ENCODE results near the gene NLN. TPM values are rescaled to one million over a fixed set of nuclear protein-coding genes. Genes with fewer than 3 reads are reported as not detected.
"Not testable (repeated sequence)": the region's sequence is repeated elsewhere in the genome, so short reads cannot be mapped to it uniquely, and the experiment has no call there.

Gene NLN
- total RNA-seq, 1 experiment from 2014 or later, result 46.5 TPM

- H3K79me2 ChIP-seq (ENCODE audit: low read length), result peaks cover 95% of the 10 kb centered on the region
- peak; percentile 74 for DNase-seq
These were observed 784 bp downstream of the NLN start for GRCh38 chr5:65722575-65723403.

GRCh38 chr5:65727491-65728156, 5.6 kb downstream of the NLN start:
- Histone ChIP-seq H3K9ac (ENCODE audit: low read length) (no peak overlapping the region), H3K79me2 (ENCODE audit: low read length) (peaks cover 93% of the 10 kb centered on the region), H4K20me1 (ENCODE audit: insufficient read depth, low read depth, low read length) (no peaks in the 10 kb centered on the region)

More at GRCh38 chr5:65722575-65723403, 784 bp downstream of the NLN start:
- no peaks in the 10 kb centered on the region for H3K9me3 ChIP-seq (ENCODE audit: low read length)
- peaks cover 48% of the 10 kb centered on the region for H3K4me1 ChIP-seq (ENCODE audit: low read length)
- peak overlapping the region; percentile 87 for H3K4me3 ChIP-seq (ENCODE audit: low read length)
- no peaks in the 10 kb centered on the region for H3K27me3 ChIP-seq (ENCODE audit: low read length)
- peaks cover 14% of the 10 kb centered on the region for H3K36me3 ChIP-seq (ENCODE audit: insufficient read depth, low read length)
- H3K9ac ChIP-seq (ENCODE audit: low read length), result peak overlapping the region; percentile 93
- peak overlapping the region; percentile 77 for H3K4me2 ChIP-seq (ENCODE audit: low read depth, low read length, poor library complexity, severe bottlenecking)
- no peaks in the 10 kb centered on the region for H3K9me2 ChIP-seq (replicated peaks; ENCODE audit: insufficient read depth, low read length)
- H3K27ac ChIP-seq (ENCODE audit: low read length), result peak overlapping the region; percentile 67
- H4K20me1 ChIP-seq (ENCODE audit: insufficient read depth, low read depth, low read length), result no peaks in the 10 kb centered on the region
- H2AFZ ChIP-seq (ENCODE audit: low read length), result peak overlapping the region; percentile 60

GRCh38 chr5:65728218-65728617, 6.2 kb downstream of the NLN start:
- DNase-seq, result no peak
- no peaks in the 10 kb centered on the region for H3K36me3 ChIP-seq (ENCODE audit: insufficient read depth, low read length)
- no peaks in the 10 kb centered on the region for H4K20me1 ChIP-seq (ENCODE audit: insufficient read depth, low read depth, low read length)
- H3K9me3 ChIP-seq (ENCODE audit: low read length), result no peaks in the 10 kb centered on the region
- H3K4me1 ChIP-seq (ENCODE audit: low read length), result peaks cover 28% of the 10 kb centered on the region
- no peak overlapping the region for H3K4me2 ChIP-seq (ENCODE audit: low read depth, low read length, poor library complexity, severe bottlenecking)
- H3K27me3 ChIP-seq (ENCODE audit: low read length), result no peaks in the 10 kb centered on the region
- no peak overlapping the region for H3K9ac ChIP-seq (ENCODE audit: low read length)
- H2AFZ ChIP-seq (ENCODE audit: low read length), result no peak overlapping the region
- H3K9me2 ChIP-seq (replicated peaks; ENCODE audit: insufficient read depth, low read length), result no peaks in the 10 kb centered on the region
- no peak overlapping the region for H3K27ac ChIP-seq (ENCODE audit: low read length)
- H3K79me2 ChIP-seq (ENCODE audit: low read length), result peaks cover 90% of the 10 kb centered on the region
- no peak overlapping the region for H3K4me3 ChIP-seq (ENCODE audit: low read length)

More at GRCh38 chr5:65727491-65728156, 5.6 kb downstream of the NLN start:
- H3K4me1 ChIP-seq (ENCODE audit: low read length), result peaks cover 29% of the 10 kb centered on the region
- no peak overlapping the region for H3K27ac ChIP-seq (ENCODE audit: low read length)
- DNase-seq, result no peak
- no peak overlapping the region for H2AFZ ChIP-seq (ENCODE audit: low read length)
- no peak overlapping the region for H3K4me3 ChIP-seq (ENCODE audit: low read length)
- no peaks in the 10 kb centered on the region for H3K9me2 ChIP-seq (replicated peaks; ENCODE audit: insufficient read depth, low read length)
- H3K4me2 ChIP-seq (ENCODE audit: low read depth, low read length, poor library complexity, severe bottlenecking), result no peak overlapping the region
- H3K9me3 ChIP-seq (ENCODE audit: low read length), result no peaks in the 10 kb centered on the region
- H3K36me3 ChIP-seq (ENCODE audit: insufficient read depth, low read length), result no peaks in the 10 kb centered on the region
- H3K27me3 ChIP-seq (ENCODE audit: low read length), result no peaks in the 10 kb centered on the region

GRCh38 chr5:65730910-65731309, 8.9 kb downstream of the NLN start:
- no peak for DNase-seq
- H3K4me1 ChIP-seq (ENCODE audit: low read length), result peaks cover 16% of the 10 kb centered on the region
- no peak overlapping the region for H2AFZ ChIP-seq (ENCODE audit: low read length)
- H3K9ac ChIP-seq (ENCODE audit: low read length), result no peak overlapping the region
- H3K4me2 ChIP-seq (ENCODE audit: low read depth, low read length, poor library complexity, severe bottlenecking), result no peak overlapping the region
- H3K36me3 ChIP-seq (ENCODE audit: insufficient read depth, low read length), result no peaks in the 10 kb centered on the region
- no peak overlapping the region for H3K4me3 ChIP-seq (ENCODE audit: low read length)
- peaks cover 89% of the 10 kb centered on the region for H3K79me2 ChIP-seq (ENCODE audit: low read length)
- H4K20me1 ChIP-seq (ENCODE audit: insufficient read depth, low read depth, low read length), result no peaks in the 10 kb centered on the region
- no peaks in the 10 kb centered on the region for H3K9me2 ChIP-seq (replicated peaks; ENCODE audit: insufficient read depth, low read length)
- no peaks in the 10 kb centered on the region for H3K27me3 ChIP-seq (ENCODE audit: low read length)
- no peak overlapping the region for H3K27ac ChIP-seq (ENCODE audit: low read length)
- H3K9me3 ChIP-seq (ENCODE audit: low read length), result no peaks in the 10 kb centered on the region

GRCh38 chr5:65732046-65732445, 10.0 kb downstream of the NLN start:
- not testable (repeated sequence) for H3K4me1 ChIP-seq (ENCODE audit: low read length); H4K20me1 ChIP-seq (ENCODE audit: insufficient read depth, low read depth, low read length); H3K27me3 ChIP-seq (ENCODE audit: low read length); H3K4me2 ChIP-seq (ENCODE audit: low read depth, low read length, poor library complexity, severe bottlenecking); H3K4me3 ChIP-seq (ENCODE audit: low read length); H3K9ac ChIP-seq (ENCODE audit: low read length); DNase-seq; H3K27ac ChIP-seq (ENCODE audit: low read length); H3K36me3 ChIP-seq (ENCODE audit: insufficient read depth, low read length); H3K9me2 ChIP-seq (replicated peaks; ENCODE audit: insufficient read depth, low read length); H3K9me3 ChIP-seq (ENCODE audit: low read length); H2AFZ ChIP-seq (ENCODE audit: low read length)
- H3K79me2 ChIP-seq (ENCODE audit: low read length), result peaks cover 89% of the 10 kb centered on the region

- not testable (repeated sequence) for DNase-seq; H3K9me2 ChIP-seq (replicated peaks; ENCODE audit: insufficient read depth, low read length); H3K4me3 ChIP-seq (ENCODE audit: low read length); H3K4me1 ChIP-seq (ENCODE audit: low read length); H3K27ac ChIP-seq (ENCODE audit: low read length); H3K36me3 ChIP-seq (ENCODE audit: insufficient read depth, low read length); H4K20me1 ChIP-seq (ENCODE audit: insufficient read depth, low read depth, low read length); H3K9me3 ChIP-seq (ENCODE audit: low read length); H3K4me2 ChIP-seq (ENCODE audit: low read depth, low read length, poor library complexity, severe bottlenecking); H2AFZ ChIP-seq (ENCODE audit: low read length); H3K9ac ChIP-seq (ENCODE audit: low read length); H3K27me3 ChIP-seq (ENCODE audit: low read length)
- H3K79me2 ChIP-seq (ENCODE audit: low read length), result peaks cover 90% of the 10 kb centered on the region
These were observed 12.3 kb downstream of the NLN start for GRCh38 chr5:65734196-65734775.

GRCh38 chr5:65734921-65735320, 12.9 kb downstream of the NLN start:
- Histone ChIP-seq H3K36me3 (ENCODE audit: insufficient read depth, low read length) (0 out of 2 replicates have a peak, but pooled peaks cover 3% of the 10 kb centered on the region), H3K4me1 (ENCODE audit: low read length) (no peaks in the 10 kb centered on the region; the same call in 1 of the 2 replicates), H3K9me2 (replicated peaks; ENCODE audit: insufficient read depth, low read length) (no peaks in the 10 kb centered on the region), H3K9ac (ENCODE audit: low read length) (no peak overlapping the region), H3K9me3 (ENCODE audit: low read length) (no peaks in the 10 kb centered on the region), H3K79me2 (ENCODE audit: low read length) (peaks cover 90% of the 10 kb centered on the region), H4K20me1 (ENCODE audit: insufficient read depth, low read depth, low read length) (no peaks in the 10 kb centered on the region), H3K4me2 (ENCODE audit: low read depth, low read length, poor library complexity, severe bottlenecking) (no peak overlapping the region), H3K4me3 (ENCODE audit: low read length) (no peak overlapping the region), H3K27me3 (ENCODE audit: low read length) (no peaks in the 10 kb centered on the region), H3K27ac (ENCODE audit: low read length) (no peak overlapping the region), H2AFZ (ENCODE audit: low read length) (no peak overlapping the region)
- no peak for DNase-seq

- Histone ChIP-seq H3K79me2 (ENCODE audit: low read length) (peaks cover 88% of the 10 kb centered on the region), H3K4me2 (ENCODE audit: low read depth, low read length, poor library complexity, severe bottlenecking) (no peak overlapping the region), H3K36me3 (ENCODE audit: insufficient read depth, low read length) (0 out of 2 replicates have a peak, but pooled peaks cover 3% of the 10 kb centered on the region), H3K27me3 (ENCODE audit: low read length) (no peaks in the 10 kb centered on the region), H2AFZ (ENCODE audit: low read length) (no peak overlapping the region), H3K4me1 (ENCODE audit: low read length) (no peaks in the 10 kb centered on the region; the same call in 1 of the 2 replicates), H4K20me1 (ENCODE audit: insufficient read depth, low read depth, low read length) (no peaks in the 10 kb centered on the region), H3K9me2 (replicated peaks; ENCODE audit: insufficient read depth, low read length) (no peaks in the 10 kb centered on the region), H3K9me3 (ENCODE audit: low read length) (no peaks in the 10 kb centered on the region), H3K9ac (ENCODE audit: low read length) (no peak overlapping the region), H3K4me3 (ENCODE audit: low read length) (no peak overlapping the region), H3K27ac (ENCODE audit: low read length) (no peak overlapping the region)
- DNase-seq, result no peak
These were observed 14.0 kb downstream of the NLN start for GRCh38 chr5:65736011-65736410.
